OCI-LY3 (cell line): ENCODE results near the gene SETBP1.

Experiments used
- EZH2phosphoT487 ChIP-seq: fragments of 200-600 bp; shearing (Covaris generic); IDR thresholded peaks from 2 replicates; pipeline ENCODE4 v1.6.1; 2018; ENCODE audit warnings: antibody characterized with exemption, mixed run types, low read depth
- TF ChIP-seq, protein P1 (sequence below): fragments of 200-600, 300-600 bp; sonication (generic); IDR thresholded peaks from 2 replicates; pipeline ENCODE4 v1.5.1; 2014; ENCODE audit warnings: antibody characterized with exemption, low read length, low read depth

- TF ChIP-seq, protein P1, sequence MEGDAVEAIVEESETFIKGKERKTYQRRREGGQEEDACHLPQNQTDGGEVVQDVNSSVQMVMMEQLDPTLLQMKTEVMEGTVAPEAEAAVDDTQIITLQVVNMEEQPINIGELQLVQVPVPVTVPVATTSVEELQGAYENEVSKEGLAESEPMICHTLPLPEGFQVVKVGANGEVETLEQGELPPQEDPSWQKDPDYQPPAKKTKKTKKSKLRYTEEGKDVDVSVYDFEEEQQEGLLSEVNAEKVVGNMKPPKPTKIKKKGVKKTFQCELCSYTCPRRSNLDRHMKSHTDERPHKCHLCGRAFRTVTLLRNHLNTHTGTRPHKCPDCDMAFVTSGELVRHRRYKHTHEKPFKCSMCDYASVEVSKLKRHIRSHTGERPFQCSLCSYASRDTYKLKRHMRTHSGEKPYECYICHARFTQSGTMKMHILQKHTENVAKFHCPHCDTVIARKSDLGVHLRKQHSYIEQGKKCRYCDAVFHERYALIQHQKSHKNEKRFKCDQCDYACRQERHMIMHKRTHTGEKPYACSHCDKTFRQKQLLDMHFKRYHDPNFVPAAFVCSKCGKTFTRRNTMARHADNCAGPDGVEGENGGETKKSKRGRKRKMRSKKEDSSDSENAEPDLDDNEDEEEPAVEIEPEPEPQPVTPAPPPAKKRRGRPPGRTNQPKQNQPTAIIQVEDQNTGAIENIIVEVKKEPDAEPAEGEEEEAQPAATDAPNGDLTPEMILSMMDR = no peak
- TF ChIP-seq EZH2phosphoT487 = no peak
These were observed 45.1 kb upstream of the SETBP1 start for GRCh38 chr18:44635546-44635945.
